Suprapubic skin (tissue), 4 donors: Measurements from ENCODE around the gene IVL.

Source experiments
- CTCF ChIP-seq, 2 donors: fragments of 200-600 bp in 1 of 2; fragments of 450-650 bp in 1 of 2; sonication (generic) in 1 of 2; IDR thresholded peaks; one replicate each; pipeline ENCODE4 v1.5.1; 2016 to 2019; ENCODE audit warnings: antibody characterized with exemption in 2 of 2, mild to moderate bottlenecking in 1 of 2, moderate library complexity in 1 of 2
- POLR2A ChIP-seq, 2 donors: fragments of 450-650 bp; IDR thresholded peaks; one replicate each; pipeline ENCODE4 v1.6.1; 2017; ENCODE audit warnings: antibody characterized with exemption in 2 of 2, mild to moderate bottlenecking in 2 of 2, moderate library complexity in 2 of 2
- POLR2AphosphoS5 ChIP-seq, 3 donors: sonication (generic); formaldehyde crosslinking; IDR thresholded peaks; one replicate each; pipeline ENCODE4 v1.6.1; 2017; ENCODE audit warnings: antibody characterized with exemption in 3 of 3

- TF ChIP-seq CTCF (IDR thresholded peaks at IDR 0.05) (no peak), POLR2A (IDR thresholded peaks at IDR 0.05) (no peak), POLR2AphosphoS5 (IDR thresholded peaks at IDR 0.05) (no peak)
Measured at GRCh38 chr1:152884966-152885624, 23.3 kb upstream of the IVL start.
